Upper lobe of right lung (tissue), 1 donor: Measurements from ENCODE around the gene FIP1L1. TPM values are rescaled to one million over a fixed set of nuclear protein-coding genes. Genes with fewer than 3 reads are reported as not detected.

ENCODE experiments used
- ATAC-seq: fragments of 200-7000 bp; cut with Tn5 transposase; one replicate; pipeline ENCODE4 v1.9.1; 2020; ENCODE audit warnings: mild to moderate bottlenecking, moderate library complexity
- DNase-seq: peaks from one replicate; pipeline ENCODE4 v3.0.0-alpha.2; 2020
- H3K27ac ChIP-seq: fragments of 200-600 bp; one replicate; pipeline ENCODE4 v1.8.0; 2022
- H3K27me3 ChIP-seq: fragments of 200-600 bp; one replicate; pipeline ENCODE4 v1.8.0; 2022; ENCODE audit warnings: mild to moderate bottlenecking
- H3K36me3 ChIP-seq: fragments of 200-600 bp; one replicate; pipeline ENCODE4 v1.8.0; 2022
- H3K4me1 ChIP-seq: fragments of 200-600 bp; one replicate; pipeline ENCODE4 v1.8.0; 2022
- H3K4me3 ChIP-seq: fragments of 200-600 bp; one replicate; pipeline ENCODE4 v1.8.0; 2022; ENCODE audit warnings: mild to moderate bottlenecking
- H3K9me3 ChIP-seq: fragments of 200-600 bp; one replicate; pipeline ENCODE4 v1.8.0; 2022
- intact Hi-C: fragments of 100-400 bp; cut with DNase I; formaldehyde crosslinking; loops from one replicate; pipeline ENCODE4 v1.11.0; 2022
- total RNA-seq: library from RNA; stranded (reverse); fragmentation: NEBNext Ultra II Directional; extraction: Animal tissue kit (Norgen Biotek cat#: 25700); gene quantifications from one replicate; pipeline ENCODE4 v1.2.1, GENCODE V29; 2021
- TF ChIP-seq, protein P1 (sequence below): fragments of 200-600 bp; IDR thresholded peaks from one replicate; pipeline ENCODE4 v1.8.0; 2022; ENCODE audit warnings: antibody characterized with exemption
- donor health status: DM: no; HTN: yes; CAD: no; lungs with severe emphysema.

Gene FIP1L1
- total RNA-seq, 1 donor from 2014 or later, result 39.0 TPM

- DNase-seq (no peak), ATAC-seq (no peak)
- Histone ChIP-seq H3K36me3 (no peaks in the 10 kb centered on the region), H3K9me3 (no peaks in the 10 kb centered on the region), H3K27ac (no peak overlapping the region), H3K4me1 (peaks cover 22% of the 10 kb centered on the region), H3K27me3 (no peaks in the 10 kb centered on the region), H3K4me3 (peak overlapping the region; percentile 99)
- intact Hi-C loops, result no loop called here
- TF ChIP-seq, protein P1, sequence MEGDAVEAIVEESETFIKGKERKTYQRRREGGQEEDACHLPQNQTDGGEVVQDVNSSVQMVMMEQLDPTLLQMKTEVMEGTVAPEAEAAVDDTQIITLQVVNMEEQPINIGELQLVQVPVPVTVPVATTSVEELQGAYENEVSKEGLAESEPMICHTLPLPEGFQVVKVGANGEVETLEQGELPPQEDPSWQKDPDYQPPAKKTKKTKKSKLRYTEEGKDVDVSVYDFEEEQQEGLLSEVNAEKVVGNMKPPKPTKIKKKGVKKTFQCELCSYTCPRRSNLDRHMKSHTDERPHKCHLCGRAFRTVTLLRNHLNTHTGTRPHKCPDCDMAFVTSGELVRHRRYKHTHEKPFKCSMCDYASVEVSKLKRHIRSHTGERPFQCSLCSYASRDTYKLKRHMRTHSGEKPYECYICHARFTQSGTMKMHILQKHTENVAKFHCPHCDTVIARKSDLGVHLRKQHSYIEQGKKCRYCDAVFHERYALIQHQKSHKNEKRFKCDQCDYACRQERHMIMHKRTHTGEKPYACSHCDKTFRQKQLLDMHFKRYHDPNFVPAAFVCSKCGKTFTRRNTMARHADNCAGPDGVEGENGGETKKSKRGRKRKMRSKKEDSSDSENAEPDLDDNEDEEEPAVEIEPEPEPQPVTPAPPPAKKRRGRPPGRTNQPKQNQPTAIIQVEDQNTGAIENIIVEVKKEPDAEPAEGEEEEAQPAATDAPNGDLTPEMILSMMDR, result no peak
These were observed 12.8 kb upstream of the FIP1L1 start for GRCh38 chr4:53364624-53365023.

DNA sequence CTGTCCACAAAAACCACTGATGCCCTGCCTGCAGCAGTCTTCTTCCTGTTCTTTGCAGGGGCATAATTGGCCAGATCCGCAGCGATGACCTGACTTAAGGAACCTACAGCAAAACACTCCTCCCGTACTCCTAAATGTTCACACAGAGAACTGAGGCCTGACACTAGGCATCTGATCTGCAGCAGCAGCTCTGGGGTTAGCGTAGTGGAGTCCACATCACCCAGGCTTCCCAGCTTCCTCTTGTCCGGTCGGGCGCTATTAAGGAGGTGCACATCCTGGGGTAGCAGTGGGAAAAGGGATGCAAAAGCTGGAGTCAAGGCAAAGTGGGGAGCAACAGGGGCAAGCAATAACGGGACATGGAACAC, 12.3 kb upstream of the FIP1L1 start:
- H3K27ac ChIP-seq, result peak overlapping the region; percentile 82
- DNase-seq (no peak), ATAC-seq (peak; percentile 17)
- no peaks in the 10 kb centered on the region for H3K36me3 ChIP-seq
- H3K27me3 ChIP-seq, result no peaks in the 10 kb centered on the region
- TF ChIP-seq, protein P1, result no peak
- peak overlapping the region; percentile 99 for H3K4me3 ChIP-seq
- peaks cover 22% of the 10 kb centered on the region for H3K4me1 ChIP-seq
- H3K9me3 ChIP-seq, result no peaks in the 10 kb centered on the region
- intact Hi-C loops, result no loop called here

DNA sequence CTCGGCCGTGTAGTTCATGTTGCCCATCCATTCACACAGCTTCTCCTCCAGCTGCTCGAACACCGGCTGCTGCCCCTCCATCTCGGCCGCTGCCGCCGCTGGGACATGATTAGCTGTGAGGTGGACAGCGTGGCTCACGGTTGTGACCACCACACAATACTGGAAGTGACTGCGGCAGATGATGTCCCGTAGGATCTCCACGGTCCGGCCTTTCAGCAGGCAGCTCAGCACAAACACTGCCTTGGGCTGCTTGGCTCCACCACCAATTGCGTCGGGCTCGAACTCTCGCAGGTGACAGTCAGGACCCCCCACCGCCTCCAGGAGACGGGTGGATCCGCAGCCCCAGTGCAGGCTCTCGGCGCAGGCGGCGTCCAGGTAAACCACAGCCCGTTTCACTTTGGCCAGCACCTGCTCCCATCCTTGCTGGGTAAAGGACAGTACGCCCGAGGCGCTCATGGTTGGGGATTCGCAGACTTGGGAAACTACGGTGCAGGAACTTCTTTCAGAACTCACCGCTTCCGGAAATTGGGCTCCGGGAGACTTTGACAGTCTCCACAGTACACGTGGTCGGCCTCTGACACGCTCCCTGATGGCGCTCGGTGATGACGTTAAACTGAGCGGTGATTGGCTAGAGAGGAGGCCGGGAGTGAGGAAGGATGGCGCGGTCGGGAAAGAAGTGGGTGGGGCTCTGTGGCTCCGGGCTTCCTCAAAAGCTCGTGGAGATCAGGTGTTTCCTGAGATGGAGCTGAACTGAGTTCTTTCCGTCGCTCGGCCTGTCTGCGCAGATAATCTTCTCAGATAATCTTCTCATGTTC, 11.7 kb upstream of the FIP1L1 start, which contains the start of gene SCFD2:
Gene SCFD2 (minus strand): TSS at position 576 of the 815 bp plus-strand sequence.
- peak within 1 kb of the TSS; percentile 82 for H3K27ac ChIP-seq
- H3K4me1 ChIP-seq, result peaks cover 22% of the 10 kb centered on the region
- H3K36me3 ChIP-seq, result no peaks in the 10 kb centered on the region
- H3K27me3 ChIP-seq, result peaks cover 4% of the 10 kb centered on the region
- TF ChIP-seq, protein P1, result no peak
- ATAC-seq, result peak; percentile 100
- peak; percentile 97 for DNase-seq
- H3K4me3 ChIP-seq, result peak within 1 kb of the TSS; percentile 99
- intact Hi-C loops, result no loop called here
- H3K9me3 ChIP-seq, result no peaks in the 10 kb centered on the region

DNA sequence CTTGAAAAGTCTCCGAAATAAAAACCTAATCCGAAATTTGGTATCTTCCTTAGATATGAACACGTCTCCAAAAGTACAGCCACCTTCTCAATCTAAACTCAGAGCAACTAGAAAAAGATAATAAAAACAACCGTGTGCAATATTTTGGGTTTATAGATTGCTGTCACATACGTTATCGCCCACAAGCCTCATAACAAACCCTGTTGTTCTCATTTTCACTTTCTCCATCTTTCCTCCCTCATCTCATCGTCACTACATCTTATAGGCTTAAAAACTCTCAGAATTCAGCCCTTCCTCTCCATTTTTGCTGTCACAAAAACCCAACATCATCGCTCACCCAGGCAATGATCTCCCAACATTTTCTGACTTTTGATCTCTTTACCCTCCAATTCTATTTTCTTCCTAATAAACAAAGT, 11.1 kb upstream of the FIP1L1 start:
- DNase-seq, result no peak
- H3K27ac ChIP-seq, result peak overlapping the region; percentile 82
- H3K9me3 ChIP-seq, result no peaks in the 10 kb centered on the region
- peaks cover 22% of the 10 kb centered on the region for H3K4me1 ChIP-seq
- H3K36me3 ChIP-seq, result no peaks in the 10 kb centered on the region
- peak overlapping the region; percentile 99 for H3K4me3 ChIP-seq
- TF ChIP-seq, protein P1, result no peak
- ATAC-seq, result no peak
- peaks cover 9% of the 10 kb centered on the region for H3K27me3 ChIP-seq
- intact Hi-C loops, result no loop called here

DNA sequence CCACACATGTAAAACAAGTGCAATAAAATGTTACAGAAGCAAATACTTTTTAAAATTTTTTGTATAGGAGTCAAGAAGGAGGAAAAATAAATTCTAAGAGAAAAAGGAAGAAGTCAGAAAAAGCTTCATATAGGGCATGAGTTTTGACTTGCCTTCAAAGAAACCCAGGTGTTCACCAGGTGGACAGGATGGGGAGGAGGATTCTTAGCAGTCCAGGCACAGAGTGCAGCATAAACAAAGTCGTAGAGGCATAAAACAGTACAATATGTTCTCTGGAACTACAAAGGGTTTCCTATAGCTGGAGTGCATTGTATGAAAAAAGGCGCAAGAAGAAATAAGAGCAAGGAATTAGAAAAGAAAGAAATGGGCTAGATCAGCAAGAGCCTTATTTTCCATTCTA, 9.7 kb upstream of the FIP1L1 start:
- TF ChIP-seq, protein P1, result no peak
- no peak overlapping the region for H3K27ac ChIP-seq
- H3K27me3 ChIP-seq, result peaks cover 9% of the 10 kb centered on the region
- no peaks in the 10 kb centered on the region for H3K36me3 ChIP-seq
- ATAC-seq (no peak), DNase-seq (no peak)
- intact Hi-C loops, result no loop called here
- H3K4me1 ChIP-seq, result peaks cover 18% of the 10 kb centered on the region
- H3K9me3 ChIP-seq, result no peaks in the 10 kb centered on the region
- H3K4me3 ChIP-seq, result no peak overlapping the region
